ENCODE data around the gene HAND1.
A peak's percentile ranks its signal among the peaks of the same experiment; 100 is the strongest.

The HAND1 gene

DNA sequence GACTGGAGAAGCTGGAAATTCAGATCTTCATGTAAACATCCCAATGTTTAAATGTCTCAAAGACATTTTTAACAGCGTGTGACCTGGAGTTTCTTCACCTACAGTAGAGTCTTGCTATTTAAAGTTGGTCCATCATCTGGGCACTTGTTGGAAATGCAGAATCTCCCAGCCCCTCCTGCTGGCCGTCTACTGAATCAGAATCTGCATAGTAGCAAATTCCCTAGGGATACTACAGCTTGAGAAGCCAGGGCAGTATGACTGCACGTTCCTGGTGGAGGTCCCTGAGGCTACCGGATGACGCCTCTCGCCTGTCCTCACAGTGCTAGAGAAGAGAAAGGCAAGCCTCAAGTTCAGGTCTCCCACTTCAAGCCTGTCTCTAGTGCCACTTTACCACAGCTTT, 16.5 kb downstream of the HAND1 start:
- no peak for DNase-seq (ENCODE audit: low read depth in 3 of 3, low spot score in 1 of 3)

DNA sequence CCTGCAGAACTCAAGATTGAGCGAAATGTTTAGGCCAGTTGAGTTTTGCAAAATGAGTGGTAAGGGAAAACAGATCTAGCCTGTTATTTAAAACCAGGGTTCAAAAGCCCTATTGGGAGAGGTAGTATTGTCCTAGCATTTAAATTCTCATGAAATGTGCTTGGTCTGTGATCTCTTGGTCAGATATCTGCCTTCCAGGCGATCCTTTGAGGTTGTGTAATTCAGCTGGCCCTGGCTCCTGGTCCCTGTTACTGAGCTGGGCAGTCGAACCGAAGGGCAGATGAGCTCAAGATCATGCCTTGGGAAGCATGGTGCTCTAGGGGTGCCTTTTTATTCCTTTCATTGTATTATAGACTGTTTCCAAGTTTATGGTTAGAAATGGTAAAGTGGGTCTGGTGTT, 17.9 kb downstream of the HAND1 start:
- DNase-seq (ENCODE audit: low read depth in 3 of 3, low spot score in 1 of 3) = no peak

DNA sequence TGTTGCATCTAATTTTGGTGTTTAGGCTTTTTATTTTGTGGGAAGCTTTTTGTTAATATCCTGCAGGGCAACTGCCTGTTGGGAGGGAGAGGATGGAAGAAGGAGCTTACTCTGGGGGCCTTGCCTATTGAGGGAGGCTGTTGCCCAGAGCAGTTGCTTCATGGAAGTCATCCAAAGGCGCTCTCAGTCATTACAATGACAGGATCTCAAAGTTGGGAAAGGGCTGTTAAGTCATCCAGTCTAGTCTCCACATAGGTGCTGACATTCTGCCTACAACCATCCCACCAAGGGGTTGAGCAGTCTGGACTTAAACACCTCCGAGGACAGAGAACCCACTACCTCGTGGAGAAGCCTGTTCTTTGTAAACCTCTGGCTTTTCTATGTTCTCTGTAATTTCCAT, 19.0 kb downstream of the HAND1 start:
- no peak for DNase-seq (ENCODE audit: low read depth in 3 of 3, low spot score in 1 of 3)

DNA sequence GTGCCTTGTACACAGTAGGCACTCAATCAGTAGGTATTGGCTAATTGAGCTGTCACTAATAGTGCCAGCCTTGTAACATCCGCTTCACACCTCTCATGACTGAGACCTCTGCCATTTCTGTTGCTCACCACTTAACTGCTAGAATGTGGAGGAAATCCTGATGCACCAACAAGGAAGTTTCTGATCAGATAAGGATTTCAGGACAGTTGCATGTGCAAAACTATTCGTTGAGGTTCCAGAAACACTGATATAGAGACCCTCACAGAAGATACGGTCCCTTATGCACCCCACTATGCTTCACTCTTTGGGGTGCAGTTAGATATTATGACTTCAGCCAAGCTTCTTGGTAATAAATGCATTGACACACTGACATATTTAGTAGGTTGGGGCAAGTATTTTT, 21.5 kb downstream of the HAND1 start:
- no peak for DNase-seq (ENCODE audit: low read depth in 3 of 3, low spot score in 1 of 3)

DNA sequence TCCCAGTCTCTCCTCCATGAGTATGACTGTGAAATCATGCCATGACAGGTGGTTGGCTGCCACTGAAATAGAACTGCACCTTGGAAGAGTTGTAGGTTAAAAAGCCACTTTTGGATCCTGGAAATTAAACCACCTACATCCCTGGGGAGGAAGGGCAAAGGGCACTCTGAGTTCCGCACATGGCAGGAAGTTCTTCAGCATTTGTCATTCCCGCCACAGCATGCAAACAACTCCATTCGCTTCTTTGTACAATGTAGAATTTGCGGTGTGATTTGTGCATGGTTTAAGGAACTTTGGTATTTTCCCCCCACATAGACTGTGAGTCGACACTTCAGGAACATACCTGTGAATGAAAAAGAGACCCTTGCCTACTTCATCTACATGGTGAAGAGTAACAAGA, 22.4 kb downstream of the HAND1 start:
- DNase-seq (ENCODE audit: low read depth in 3 of 3, low spot score in 1 of 3) = no peak

DNA sequence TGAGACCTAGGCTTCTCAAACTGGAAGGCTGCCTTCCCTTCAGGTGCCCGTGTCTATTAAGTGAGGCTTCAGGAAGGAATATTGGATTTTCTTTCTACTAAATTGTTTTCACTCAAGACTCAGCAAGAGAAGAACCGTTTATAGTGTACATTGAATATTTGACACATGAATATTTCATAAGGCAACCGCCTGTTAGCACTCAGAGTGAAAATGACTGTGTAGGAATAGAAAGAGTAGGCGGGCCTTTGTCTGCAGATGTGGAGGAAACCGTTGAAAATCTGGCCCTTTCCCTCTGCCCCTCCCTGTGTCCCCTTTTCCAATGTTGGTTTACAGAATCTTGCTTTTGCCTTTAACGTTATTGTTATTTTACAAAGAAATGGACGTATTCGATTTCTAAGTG, 26.1 kb downstream of the HAND1 start:
- no peak for DNase-seq (ENCODE audit: low read depth in 3 of 3, low spot score in 1 of 3)

DNA sequence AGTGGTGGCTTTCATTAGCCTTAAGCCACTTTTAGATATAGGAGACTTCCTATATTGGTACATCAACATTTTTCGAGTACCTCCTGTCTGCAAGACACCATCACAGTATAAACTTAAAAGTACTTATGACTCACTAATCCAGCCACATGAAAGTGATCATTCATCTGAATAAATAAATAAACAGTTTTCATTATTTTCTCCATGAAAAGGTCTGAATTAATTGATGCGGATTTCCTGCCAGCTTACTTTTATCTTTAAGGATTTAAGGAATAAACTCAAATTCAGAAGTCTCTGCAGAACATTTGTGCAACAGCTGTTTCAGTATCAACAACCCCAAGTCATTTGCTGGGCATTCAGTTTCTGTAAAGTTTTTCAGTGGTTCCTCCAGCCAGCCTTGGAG, 28.2 kb downstream of the HAND1 start:
- DNase-seq (ENCODE audit: low read depth in 3 of 3, low spot score in 1 of 3) = no peak

DNA sequence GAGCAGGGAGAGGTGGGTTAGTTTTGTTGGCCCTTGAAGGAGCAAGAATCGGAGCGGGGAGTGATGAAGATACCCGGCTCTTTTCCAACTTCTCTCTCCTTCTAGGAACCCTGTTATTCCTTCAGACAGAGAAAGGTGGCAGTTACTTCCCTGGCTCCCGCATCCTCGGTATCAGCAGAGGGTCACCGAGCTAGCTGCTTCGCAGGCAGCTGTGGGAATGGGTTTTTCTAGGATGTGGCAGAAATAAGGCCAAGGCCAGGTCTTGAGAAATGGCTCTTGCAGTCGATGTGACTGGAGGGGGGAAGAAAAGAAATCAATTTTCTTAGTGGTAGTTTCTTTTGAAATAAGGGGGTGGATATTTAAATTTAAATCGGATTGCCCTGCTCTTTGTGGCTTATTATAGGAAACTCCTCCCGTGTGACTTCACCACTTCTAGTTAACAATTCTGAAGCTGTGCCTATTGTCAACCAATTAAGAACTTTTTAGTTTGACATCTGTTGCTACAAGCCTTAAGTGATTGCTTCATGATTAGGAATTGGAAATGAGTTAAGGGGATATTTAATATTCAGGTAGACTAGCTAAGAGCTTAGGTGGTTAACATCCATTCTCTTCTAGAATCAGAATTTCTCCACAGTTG, 30.8 kb downstream of the HAND1 start:
- no peak for DNase-seq (ENCODE audit: low read depth in 3 of 3, low spot score in 1 of 3)

DNA sequence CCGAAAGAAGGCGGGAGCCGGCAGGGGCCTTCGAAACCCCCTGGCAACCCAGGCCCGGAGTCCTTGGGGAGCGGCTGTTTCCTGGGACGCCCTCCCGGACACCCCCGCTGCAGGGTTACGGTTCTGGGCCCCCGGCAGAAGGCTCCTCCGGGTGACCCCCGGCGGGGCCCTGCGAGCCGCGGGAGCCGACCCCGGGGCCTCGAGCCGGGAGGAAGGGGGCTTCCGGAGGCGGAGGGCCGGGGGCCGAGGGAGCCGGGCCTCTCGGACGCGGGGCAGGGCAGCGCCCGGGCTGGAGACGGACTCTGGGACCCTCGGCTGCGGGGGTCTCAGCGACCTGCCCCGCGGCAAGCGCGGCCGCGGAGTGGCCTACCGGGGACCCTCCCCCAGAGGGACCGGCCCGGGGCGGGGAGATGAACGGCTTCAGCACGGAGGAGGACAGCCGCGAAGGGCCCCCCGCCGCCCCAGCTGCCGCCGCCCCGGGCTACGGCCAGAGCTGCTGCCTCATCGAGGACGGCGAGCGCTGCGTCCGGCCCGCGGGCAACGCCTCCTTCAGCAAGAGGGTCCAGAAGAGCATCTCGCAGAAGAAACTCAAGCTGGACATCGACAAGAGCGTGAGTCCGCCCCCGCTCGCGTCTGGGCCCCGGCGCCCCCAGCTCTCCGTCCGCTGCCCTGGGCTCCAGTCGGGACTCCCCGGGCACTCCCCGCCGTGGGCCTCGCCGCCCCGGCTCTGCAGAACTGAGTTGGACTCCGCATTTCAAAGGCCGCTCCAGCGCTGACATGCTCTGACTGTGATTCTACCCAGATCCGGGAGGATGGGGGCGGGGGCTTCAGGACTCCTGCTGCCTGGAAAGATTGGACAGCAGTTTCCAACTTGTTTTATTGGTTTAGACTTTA, 31.6 kb downstream of the HAND1 start:
- DNase-seq (ENCODE audit: low read depth in 3 of 3, low spot score in 1 of 3) = peak in 1 of 3 donors; percentile 31

DNA sequence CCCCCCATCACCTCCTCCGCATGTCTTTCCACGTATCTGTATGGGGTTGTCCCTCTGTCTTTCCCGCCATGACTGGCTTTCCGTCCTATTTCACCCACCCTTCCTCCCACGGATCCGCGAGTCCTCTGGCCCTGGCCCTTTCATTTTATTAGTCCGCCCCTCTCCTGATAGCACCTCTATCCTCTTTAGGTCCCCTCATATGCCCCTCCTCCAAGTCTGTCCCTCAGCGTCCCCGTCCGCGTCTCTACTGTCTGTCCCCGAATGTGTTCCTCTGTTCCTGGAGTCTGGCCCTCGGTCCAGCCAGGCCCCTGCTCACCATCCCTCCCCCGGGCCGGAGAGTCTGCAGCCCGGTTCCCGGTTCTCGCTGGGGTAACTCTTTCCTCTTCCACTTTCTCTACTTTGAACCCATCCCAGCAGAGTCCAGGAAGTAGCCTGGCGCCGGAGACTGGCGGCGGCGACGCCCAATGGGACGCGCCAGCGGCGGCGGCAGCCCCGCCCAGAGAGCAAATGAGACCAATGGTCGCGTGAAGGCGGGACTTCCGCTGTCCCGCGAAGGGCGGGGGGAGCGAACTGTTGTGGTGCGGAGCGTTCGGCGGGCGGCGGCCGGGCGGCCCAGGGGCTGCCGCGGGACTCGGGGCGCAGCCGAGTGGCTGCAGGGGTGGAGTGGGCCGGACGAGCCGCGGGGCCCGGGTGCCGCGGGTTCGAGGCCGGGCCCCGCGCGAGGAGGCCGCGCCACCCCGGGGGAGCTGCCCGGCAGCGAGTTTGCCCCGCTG, 32.4 kb downstream of the HAND1 start, which contains the start of gene SAP30L:
SAP30L (plus strand) TSS at position 576 of the 773 bp plus-strand sequence. CDS start 608 bp downstream, outside the sequence.
- DNase-seq (ENCODE audit: low read depth in 3 of 3, low spot score in 1 of 3) = peak; percentile 82 to 94 (median 90)

DNA sequence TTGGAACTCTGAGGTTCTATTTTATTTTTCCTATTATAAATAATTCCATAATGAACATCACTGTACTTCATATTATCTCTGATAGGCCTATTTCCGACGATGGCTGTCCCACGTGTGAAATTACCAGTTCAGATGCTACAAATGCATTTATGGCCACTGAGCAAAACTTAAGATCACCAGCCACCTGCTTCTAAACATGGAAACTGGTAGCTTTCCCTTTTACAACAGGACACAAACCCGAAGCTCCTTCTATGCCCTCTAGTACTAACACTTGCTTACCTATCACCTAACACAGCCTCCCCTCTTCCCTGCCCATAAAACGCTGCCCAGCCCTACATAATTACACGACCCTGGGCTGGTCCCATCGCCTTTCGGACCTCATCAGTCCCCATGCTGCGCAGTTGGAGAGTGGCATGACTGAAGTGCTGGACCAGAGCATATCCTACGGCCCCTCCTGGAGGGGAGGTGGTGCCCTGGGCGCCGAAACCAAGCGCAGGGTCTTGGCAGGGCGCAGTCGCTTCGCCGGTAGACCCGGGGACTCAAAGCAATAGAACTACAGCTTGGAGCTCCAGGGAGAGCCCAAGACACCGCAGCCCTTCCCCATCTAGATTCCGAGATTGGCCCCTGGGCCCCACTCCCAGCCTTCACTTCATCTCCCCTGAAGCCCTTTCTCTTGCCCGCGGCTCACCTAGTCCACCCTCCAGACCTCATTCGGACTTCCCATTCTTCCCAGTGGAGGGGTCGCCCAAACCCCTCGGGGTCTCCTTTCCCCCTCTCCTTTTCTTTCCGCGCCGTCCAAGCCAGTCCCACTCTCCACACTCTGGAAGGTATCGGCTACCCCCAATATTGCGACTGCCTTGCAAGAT, 33.2 kb downstream of the HAND1 start:
- DNase-seq (ENCODE audit: low read depth in 3 of 3, low spot score in 1 of 3) = no peak

DNA sequence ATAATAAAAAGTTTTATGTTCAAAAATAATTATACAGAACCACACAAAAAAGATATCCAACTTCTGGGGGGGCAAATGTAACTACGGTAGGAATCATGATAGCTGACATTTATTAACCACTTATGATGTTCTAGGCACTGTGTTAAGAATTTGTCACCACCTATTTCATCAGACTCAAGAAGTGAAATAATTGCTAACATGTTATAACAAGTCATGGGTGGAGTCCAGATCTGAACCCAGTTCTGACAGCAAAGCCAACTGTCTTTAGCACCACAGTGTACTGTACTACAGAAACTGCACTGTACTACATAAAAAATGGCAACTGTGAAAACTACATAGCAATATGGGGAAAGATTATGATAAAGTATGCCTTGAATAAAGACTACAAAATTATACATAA, 35.2 kb downstream of the HAND1 start:
- no peak for DNase-seq (ENCODE audit: low read depth in 3 of 3, low spot score in 1 of 3)

DNA sequence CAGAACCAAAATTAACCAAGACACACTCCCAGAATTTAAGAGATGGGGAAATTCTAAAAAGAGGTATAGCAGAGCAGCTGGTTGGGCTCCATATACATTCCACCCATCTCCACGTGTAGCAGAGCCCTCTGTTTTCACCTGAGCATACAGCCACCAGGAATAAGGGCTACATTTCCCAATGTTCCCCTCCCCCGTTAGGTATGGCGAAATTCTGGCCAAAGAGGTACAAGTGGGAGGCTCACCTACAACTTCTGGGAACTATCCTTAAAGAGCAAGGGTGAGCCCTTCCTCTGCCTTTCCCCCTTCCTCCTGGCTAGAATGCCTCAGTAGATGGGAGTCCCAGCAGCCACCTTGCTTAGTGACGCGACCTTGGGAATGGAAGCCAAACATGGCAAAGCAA, 37.5 kb downstream of the HAND1 start:
- no peak for DNase-seq (ENCODE audit: low read depth in 3 of 3, low spot score in 1 of 3)

DNA sequence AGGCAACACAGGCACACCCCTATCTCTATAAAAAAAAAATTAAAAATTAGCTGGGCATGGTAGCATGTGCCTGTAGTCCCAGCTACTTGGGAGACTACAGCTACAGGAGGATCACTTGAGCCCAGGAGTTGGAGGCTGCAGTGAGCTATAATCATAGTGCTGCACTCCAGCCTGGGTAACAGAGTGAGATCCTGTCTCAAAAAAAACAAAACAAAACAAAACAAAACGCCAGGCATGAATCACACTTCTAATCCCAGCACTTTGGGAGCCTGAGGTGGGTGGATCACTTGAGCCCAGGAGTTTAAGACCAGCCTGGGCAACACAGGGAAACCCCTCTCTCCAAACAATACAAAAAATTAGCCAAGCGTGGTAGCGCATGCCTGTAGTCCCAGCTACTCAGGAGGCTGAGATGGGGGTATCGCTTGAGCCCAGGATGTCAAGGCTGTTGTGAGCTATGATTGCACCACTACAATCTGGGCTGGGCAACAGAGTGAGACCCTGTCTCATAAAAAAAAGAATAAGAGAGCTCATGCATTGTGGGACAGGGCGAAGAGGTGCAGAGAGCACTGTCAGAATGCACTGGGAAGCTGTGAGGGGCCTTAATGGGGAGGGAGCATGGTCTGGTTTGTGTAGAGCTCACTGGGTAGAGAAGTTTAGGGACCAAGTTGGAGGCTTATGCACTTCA, 40.6 kb downstream of the HAND1 start:
- DNase-seq (ENCODE audit: low read depth in 3 of 3, low spot score in 1 of 3) = no peak

DNA sequence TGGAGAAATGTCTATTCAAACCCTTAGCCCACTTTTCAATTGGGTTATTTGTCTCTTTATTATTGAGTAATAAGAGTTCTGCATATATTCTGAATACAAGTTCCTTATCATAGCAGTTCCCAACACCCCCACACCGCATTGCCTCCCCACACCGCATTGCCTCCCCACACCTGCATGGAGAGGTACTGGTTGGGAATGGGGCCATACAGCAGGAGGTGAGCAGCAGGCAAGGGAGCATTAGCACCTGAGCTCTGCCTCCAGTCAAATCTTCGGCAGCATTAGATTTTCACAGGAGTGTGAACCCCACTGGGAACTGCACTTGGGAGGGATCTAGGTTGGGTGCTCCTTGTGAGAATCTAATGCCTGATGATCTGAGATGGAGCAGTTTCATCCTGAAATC, 42.8 kb downstream of the HAND1 start:
- DNase-seq (ENCODE audit: low read depth in 3 of 3, low spot score in 1 of 3) = no peak

DNA sequence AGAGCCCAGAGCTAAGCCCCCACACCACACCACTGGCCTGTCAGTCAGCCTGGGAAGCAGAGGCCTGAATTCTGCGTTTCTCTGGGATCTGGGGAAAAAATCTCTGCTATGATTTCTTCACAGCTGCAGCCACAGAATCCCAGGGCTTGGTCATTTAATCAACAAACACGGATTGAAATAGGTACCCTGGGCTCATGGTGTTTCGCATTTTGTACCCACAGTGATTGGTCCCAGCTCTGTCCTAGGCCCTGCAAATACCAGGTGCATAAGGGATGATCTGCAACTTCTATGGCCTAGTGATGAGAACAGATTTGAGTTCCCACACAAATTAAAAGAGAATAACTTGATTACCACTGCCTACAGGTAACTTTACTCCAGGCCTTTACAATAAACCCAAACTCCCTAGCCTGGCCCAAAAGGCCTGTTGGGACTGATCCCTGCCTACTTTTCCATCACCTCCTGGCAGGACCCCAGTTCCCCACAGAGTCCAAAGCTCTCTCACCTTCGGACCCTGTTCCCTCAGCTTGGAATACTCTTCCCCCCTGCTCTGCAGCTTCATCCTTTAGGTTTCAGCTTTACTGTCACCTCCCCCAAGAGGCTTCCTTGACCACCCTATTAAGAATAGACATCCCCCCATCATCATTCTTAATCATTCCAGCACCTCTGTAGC, 46.9 kb downstream of the HAND1 start:
- DNase-seq (ENCODE audit: low read depth in 3 of 3, low spot score in 1 of 3) = no peak

DNA sequence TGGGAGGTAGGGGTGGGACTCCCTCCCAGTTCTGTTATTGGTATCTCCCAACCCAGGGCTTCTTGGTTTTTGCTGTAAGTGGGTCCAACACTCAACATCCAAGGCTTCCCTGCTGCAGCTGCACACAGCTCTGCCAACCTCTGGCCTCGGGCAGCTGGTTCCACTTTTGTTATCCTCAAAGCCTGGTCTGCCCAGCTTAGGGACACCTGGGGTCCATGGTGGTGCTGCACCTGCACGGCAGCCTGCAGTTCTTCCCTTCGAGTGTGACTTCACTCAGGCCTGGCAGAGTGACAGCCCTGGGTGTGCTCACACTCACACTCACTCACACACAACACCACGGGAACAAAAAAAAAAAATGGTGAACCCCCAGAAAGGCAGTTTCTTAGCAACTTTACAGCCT, 47.6 kb downstream of the HAND1 start:
- no peak for DNase-seq (ENCODE audit: low read depth in 3 of 3, low spot score in 1 of 3)

DNA sequence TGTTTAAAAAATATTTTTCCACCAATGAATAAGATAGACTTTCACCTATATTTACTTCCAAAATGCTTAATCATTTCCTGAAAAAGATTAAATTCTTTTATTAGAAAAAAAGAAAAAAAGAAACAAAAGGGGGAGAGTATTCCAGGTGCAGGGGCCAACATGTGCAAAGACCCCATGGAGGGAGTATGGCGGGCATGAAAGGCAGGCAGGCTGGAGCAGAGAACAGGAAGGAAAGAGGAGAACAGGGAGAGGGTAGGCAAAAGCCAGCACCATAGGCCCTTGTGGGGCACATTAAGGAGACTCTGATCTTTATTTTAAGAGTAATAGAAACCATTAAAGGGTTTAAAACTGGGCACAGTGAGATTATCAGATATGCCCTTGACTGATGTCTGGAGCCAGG, 48.7 kb downstream of the HAND1 start:
- no peak for DNase-seq (ENCODE audit: low read depth in 3 of 3, low spot score in 1 of 3)

DNA sequence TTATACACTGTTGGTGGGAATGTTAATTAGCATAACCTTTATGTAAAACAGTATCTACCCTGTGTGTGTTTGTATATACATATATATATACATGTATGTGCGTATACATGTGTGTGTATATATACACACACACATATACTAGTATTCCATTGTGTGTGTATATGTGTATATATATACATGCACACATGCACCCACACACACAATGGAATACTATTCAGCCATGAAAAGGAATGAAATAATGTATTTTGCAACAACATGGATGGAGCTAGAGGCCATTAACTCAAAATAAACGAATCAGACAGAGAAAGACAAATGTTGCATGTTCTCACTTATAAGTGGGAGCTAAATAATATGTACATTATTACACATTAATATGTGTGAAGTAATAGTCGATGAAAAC, 49.8 kb downstream of the HAND1 start:
- no peak for DNase-seq (ENCODE audit: low read depth in 3 of 3, low spot score in 1 of 3)
